Left cardiac atrium (tissue), 4 donors: Measurements from ENCODE around the gene NLGN4Y. TPM values are rescaled to one million over a fixed set of nuclear protein-coding genes. Genes with fewer than 3 reads are reported as not detected.
A peak's percentile ranks its signal among the peaks of the same experiment; 100 is the strongest.
"Not testable (repeated sequence)": the region's sequence is repeated elsewhere in the genome, so short reads cannot be mapped to it uniquely, and the experiment has no call there.

Source experiments
- ATAC-seq, 2 donors: fragments of 200-7000 bp; cut with Tn5 transposase; one replicate each; pipeline ENCODE4 v1.9.1; 2020; ENCODE audit warnings: mild to moderate bottlenecking in 2 of 2, moderate library complexity in 2 of 2
- DNase-seq: peaks from one replicate; pipeline ENCODE4 v3.0.0-alpha.2; 2020
- intact Hi-C, 2 donors: fragments of 100-400 bp; cut with DNase I; formaldehyde crosslinking; loops; one replicate each; pipeline versions ENCODE4 v1.14.1 to v1.15.1; 2022 to 2023
- total RNA-seq, 2 donors: library from RNA; stranded (reverse); fragmentation: NEBNext Ultra II Directional; extraction: Animal tissue kit (Norgen Biotek cat#: 25700); gene quantifications; one replicate each; pipeline ENCODE4 v1.2.1, GENCODE V29; 2021
- donor health status: DM: no; HTN: yes; CAD: no.
- donor health status: DM: no; HTN: yes; CAD: no; lungs with severe emphysema.
- donor health status: DM: yes; HTN: yes; CAD: no.
- donor health status: Dilated cardiomyopathy.

Gene NLGN4Y
- total RNA-seq, 2 donors from 2014 or later = 1.9 TPM; not detected in 1

- DNase-seq = no peak
- ATAC-seq = no peak
- intact Hi-C loops = no loop called here
These were observed 300.3 kb downstream of the NLGN4Y start for GRCh38 chrY:14824583-14824982.

- intact Hi-C loops = no loop called here
- DNase-seq (no peak), ATAC-seq (no peak)
These were observed 301.4 kb downstream of the NLGN4Y start for GRCh38 chrY:14825728-14826127.

- ATAC-seq (no peak), DNase-seq (no peak)
- intact Hi-C loops = no loop called here
These were observed 304.2 kb downstream of the NLGN4Y start for GRCh38 chrY:14828531-14828930.

- ATAC-seq = no peak
- no peak for DNase-seq
- intact Hi-C loops = no loop called here
These were observed 305.1 kb downstream of the NLGN4Y start for GRCh38 chrY:14829366-14829885.

GRCh38 chrY:14834103-14835060 is 310.1 kb downstream of the NLGN4Y start:
- ATAC-seq (peak in 1 of 2 donors; percentile 43), DNase-seq (no peak)
- intact Hi-C loops = no loop called here

- DNase-seq = no peak
These were observed 313.1 kb downstream of the NLGN4Y start for GRCh38 chrY:14837466-14837865.

GRCh38 chrY:14850734-14851133 is 326.4 kb downstream of the NLGN4Y start:
- intact Hi-C loops = no loop called here
- ATAC-seq (no peak), DNase-seq (no peak)

More at GRCh38 chrY:14837466-14837865, 313.1 kb downstream of the NLGN4Y start:
- peak in 1 of 2 donors; percentile 64 for ATAC-seq
- intact Hi-C loops = no loop called here

GRCh38 chrY:14860448-14860847 is 336.1 kb downstream of the NLGN4Y start:
- intact Hi-C loops = no loop called here
- DNase-seq = no peak
- no peak for ATAC-seq

GRCh38 chrY:14861033-14861432 is 336.7 kb downstream of the NLGN4Y start:
- intact Hi-C loops, ATAC-seq: not testable (repeated sequence)

GRCh38 chrY:14871971-14872370 is 347.6 kb downstream of the NLGN4Y start:
- no peak for ATAC-seq

More at GRCh38 chrY:14861033-14861432, 336.7 kb downstream of the NLGN4Y start:
- DNase-seq = not testable (repeated sequence)

More at GRCh38 chrY:14871971-14872370, 347.6 kb downstream of the NLGN4Y start:
- intact Hi-C loops = no loop called here
- DNase-seq = no peak
